H9 (cell line): ENCODE measurements around the gene CDKAL1. TPM values are rescaled to one million over a fixed set of nuclear protein-coding genes. Genes with fewer than 3 reads are reported as not detected.

Source experiments
- DNase-seq: peaks from one replicate; pipeline ENCODE4 v3.0.0-alpha.2; 2017
- H2AFZ ChIP-seq: one replicate; pipeline ENCODE4 v1.6.1; 2013; ENCODE audit warnings: mild to moderate bottlenecking, low read length, control low read depth, moderate library complexity
- H2AK5ac ChIP-seq: 2 replicates; pipeline ENCODE4 v1.6.1; 2013; ENCODE audit warnings: low read length, control low read depth, mixed read lengths; ENCODE audit not compliant: insufficient read length
- H2BK120ac ChIP-seq: one replicate; pipeline ENCODE4 v1.6.1; 2013; ENCODE audit warnings: low read depth, mild to moderate bottlenecking, low read length, control low read depth, inconsistent platforms; ENCODE audit not compliant: poor library complexity, severe bottlenecking
- H2BK12ac ChIP-seq: 2 replicates; pipeline ENCODE4 v1.6.1; 2013; ENCODE audit warnings: low read length, control low read depth, mixed read lengths, low read depth; ENCODE audit not compliant: insufficient read length
- H2BK15ac ChIP-seq: 2 replicates; pipeline ENCODE4 v1.6.1; 2013; ENCODE audit warnings: low read depth, low read length, control low read depth
- H2BK20ac ChIP-seq: one replicate; pipeline ENCODE4 v1.6.1; 2013; ENCODE audit warnings: low read depth, mild to moderate bottlenecking, low read length, control low read depth, inconsistent platforms; ENCODE audit not compliant: poor library complexity, severe bottlenecking
- H2BK5ac ChIP-seq: 2 replicates; pipeline ENCODE4 v1.6.1; 2013; ENCODE audit warnings: low read length, control low read depth, mixed read lengths; ENCODE audit not compliant: insufficient read length
- H3K14ac ChIP-seq: 2 replicates; pipeline ENCODE4 v1.6.1; 2013; ENCODE audit warnings: low read length, control low read depth; ENCODE audit not compliant: insufficient read depth
- H3K18ac ChIP-seq: 2 replicates; pipeline ENCODE4 v1.6.1; 2013; ENCODE audit warnings: low read depth, mild to moderate bottlenecking, mixed read lengths, low read length, control low read depth; ENCODE audit not compliant: insufficient read length
- H3K23ac ChIP-seq: 2 replicates; pipeline ENCODE4 v1.6.1; 2013; ENCODE audit warnings: low read length, control low read depth, mixed read lengths, low read depth; ENCODE audit not compliant: insufficient read length
- H3K23me2 ChIP-seq: 2 replicates; pipeline ENCODE4 v1.6.1; 2013; ENCODE audit warnings: low read depth, mild to moderate bottlenecking, mixed read lengths, low read length, control low read depth; ENCODE audit not compliant: insufficient read length, poor library complexity, severe bottlenecking
- H3K27ac ChIP-seq: 2 replicates; pipeline ENCODE4 v1.5.1; 2013; ENCODE audit warnings: low read length, control low read depth, mixed read lengths, low read depth; ENCODE audit not compliant: insufficient read length
- H3K27me3 ChIP-seq: 2 replicates; pipeline ENCODE4 v1.6.1; 2013; ENCODE audit warnings: low read length, control low read depth, inconsistent platforms; ENCODE audit not compliant: insufficient read depth
- H3K4ac ChIP-seq: 2 replicates; pipeline ENCODE4 v1.6.1; 2013; ENCODE audit warnings: low read depth, mild to moderate bottlenecking, control low read depth, inconsistent platforms, low read length, moderate library complexity
- H3K4me1 ChIP-seq: 2 replicates; pipeline ENCODE4 v1.6.1; 2013; ENCODE audit warnings: low read length, control low read depth, inconsistent platforms; ENCODE audit not compliant: insufficient read depth
- H3K4me2 ChIP-seq: 2 replicates; pipeline ENCODE4 v1.6.1; 2013; ENCODE audit warnings: low read length, control low read depth, mixed read lengths; ENCODE audit not compliant: insufficient read length, insufficient read depth
- H3K56ac ChIP-seq: 2 replicates; pipeline ENCODE4 v1.6.1; 2013; ENCODE audit warnings: low read depth, mild to moderate bottlenecking, mixed read lengths, low read length, control low read depth; ENCODE audit not compliant: insufficient read length
- H3K79me1 ChIP-seq: 2 replicates; pipeline ENCODE4 v1.6.1; 2013; ENCODE audit warnings: low read depth, mild to moderate bottlenecking, moderate library complexity, low read length, control low read depth, inconsistent platforms; ENCODE audit not compliant: insufficient read depth, poor library complexity, severe bottlenecking
- H3K79me2 ChIP-seq: 2 replicates; pipeline ENCODE4 v1.6.1; 2013; ENCODE audit warnings: low read length, control low read depth, inconsistent platforms; ENCODE audit not compliant: insufficient read depth
- H3K9ac ChIP-seq: 2 replicates; pipeline ENCODE4 v1.6.1; 2013; ENCODE audit warnings: low read length, control low read depth, mixed read lengths; ENCODE audit not compliant: insufficient read length; ENCODE audit errors: extremely low read depth
- H3K9me3 ChIP-seq: one replicate; pipeline ENCODE4 v1.6.1; 2013; ENCODE audit warnings: low read depth, low read length, inconsistent platforms; ENCODE audit not compliant: control insufficient read depth
- H3T11ph ChIP-seq: one replicate; pipeline ENCODE4 v1.6.1; 2013; ENCODE audit warnings: mild to moderate bottlenecking, low read length, control low read depth, inconsistent platforms
- H4K20me1 ChIP-seq: one replicate; pipeline ENCODE4 v1.6.1; 2013; ENCODE audit not compliant: control insufficient read depth, insufficient read length, insufficient read depth
- H4K5ac ChIP-seq: 2 replicates; pipeline ENCODE4 v1.6.1; 2013; ENCODE audit warnings: low read depth, mild to moderate bottlenecking, mixed read lengths, low read length, control low read depth; ENCODE audit not compliant: insufficient read length
- H4K8ac ChIP-seq: replicated peaks from 2 replicates; pipeline ENCODE4 v1.6.1; 2013; ENCODE audit warnings: low read length, control low read depth, mixed read lengths, low read depth; ENCODE audit not compliant: insufficient read length
- H4K91ac ChIP-seq: 2 replicates; pipeline ENCODE4 v1.6.1; 2013; ENCODE audit warnings: low read depth, mild to moderate bottlenecking, moderate library complexity, mixed read lengths, low read length, control low read depth; ENCODE audit not compliant: insufficient read length
- H3K27ac Mint-ChIP-seq, 3 experiments: 2 replicates in 2 of 3; 3 replicates in 1 of 3; pipeline ENCODE4 v1.8.0; 2020 to 2021; ENCODE audit warnings: mixed read lengths in 3 of 3, mild to moderate bottlenecking in 1 of 3, moderate library complexity in 1 of 3
- H3K27me3 Mint-ChIP-seq: 2 replicates; pipeline ENCODE4 v1.8.0; 2021; ENCODE audit warnings: low read depth, mild to moderate bottlenecking, moderate library complexity, mixed read lengths
- H3K36me3 Mint-ChIP-seq, 3 experiments: 2 replicates in 2 of 3; 3 replicates in 1 of 3; pipeline ENCODE4 v1.8.0; 2020 to 2021; ENCODE audit warnings: low read depth in 3 of 3, mixed read lengths in 3 of 3; ENCODE audit not compliant: insufficient read depth in 1 of 3
- H3K4me1 Mint-ChIP-seq, 2 experiments: 2 replicates each; pipeline ENCODE4 v1.8.0; 2020; ENCODE audit warnings: mixed read lengths in 2 of 2
- H3K4me3 Mint-ChIP-seq, 2 experiments: 2 replicates in 1 of 2; 3 replicates in 1 of 2; pipeline ENCODE4 v1.8.0; 2020 to 2021; ENCODE audit warnings: mild to moderate bottlenecking in 2 of 2, mixed read lengths in 2 of 2, moderate library complexity in 1 of 2
- H3K9me3 Mint-ChIP-seq, 2 experiments: 2 replicates in 1 of 2; 3 replicates in 1 of 2; pipeline ENCODE4 v1.8.0; 2020; ENCODE audit warnings: mild to moderate bottlenecking in 2 of 2, mixed read lengths in 2 of 2, moderate library complexity in 1 of 2
- CTCF ChIP-seq: fragments of 200-600 bp; sonication (generic); conservative IDR thresholded peaks from 3 replicates; pipeline ENCODE4 v1.8.0; 2021; ENCODE audit warnings: antibody characterized with exemption, mild to moderate bottlenecking
- WGBS: extraction: QIAGEN DNeasy Blood & Tissue Kit; methylation state at CpG from one replicate; pipeline ENCODE4 v1.1.7; 2013; ENCODE audit warnings: missing lambda C conversion rate, low lambda C conversion rate, mixed read lengths; ENCODE audit not compliant: insufficient read length; ENCODE audit errors: extremely low coverage; 5-methylcytosine and 5-hydroxymethylcytosine counted together
- total RNA-seq: library from RNA; stranded (reverse); gene quantifications from 2 replicates; pipeline ENCODE4 v1.2.1, GENCODE V29; 2021

The CDKAL1 gene
- total RNA-seq, 1 experiment from 2014 or later, result 23.0 TPM

- Histone ChIP-seq H3K4me2 (no peak overlapping the region), H3K9me3 (no peaks in the 10 kb centered on the region), H2BK120ac (no peak overlapping the region), H2BK5ac (no peak overlapping the region), H4K20me1 (no peaks in the 10 kb centered on the region), H3K4me1 (0 out of 2 replicates have a peak, but pooled peaks cover 2% of the 10 kb centered on the region), H2BK12ac (no peak overlapping the region), H3K27ac (no peak overlapping the region), H3K27me3 (no peaks in the 10 kb centered on the region), H3K9ac (no peak overlapping the region), H3K18ac (no peak overlapping the region), H3T11ph (no peak overlapping the region), H2BK15ac (no peak overlapping the region), H2AK5ac (no peak overlapping the region), H3K79me2 (no peaks in the 10 kb centered on the region), H3K56ac (no peak overlapping the region), H2BK20ac (no peak overlapping the region), H3K14ac (no peak overlapping the region), H2AFZ (no peak overlapping the region), H4K91ac (no peak overlapping the region), H4K5ac (no peak overlapping the region), H3K23ac (no peak overlapping the region), H4K8ac (no peak overlapping the region), H3K4ac (no peak overlapping the region), H3K23me2 (no peaks in the 10 kb centered on the region), H3K79me1 (no peaks in the 10 kb centered on the region)
- no CpG with 5 or more reads among the region's 2 CpGs for WGBS
- Mint-ChIP-seq H3K27ac (no peak overlapping the region), H3K4me1 (peaks cover 3 to 7% of the 10 kb centered on the region in 2 experiments; a peak in 3 of 4 replicates), H3K9me3 (no peaks in the 10 kb centered on the region; a peak in 1 of 5 replicates), H3K4me3 (no peak overlapping the region), H3K27me3 (no peaks in the 10 kb centered on the region), H3K36me3 (peaks cover 0 to 3% (median 1%) of the 10 kb centered on the region in 3 experiments; a peak in 1 of 7 replicates)
- no peak for TF ChIP-seq CTCF
- no peak for DNase-seq
Measured at GRCh38 chr6:20620043-20620442, 85.8 kb downstream of the CDKAL1 start.
